ENCODE measurements around the gene FGGY.

Gene FGGY

GRCh38 chr1:59667020-59667419 lies 370.1 kb downstream of the FGGY start:
- no peak for DNase-seq

DNA sequence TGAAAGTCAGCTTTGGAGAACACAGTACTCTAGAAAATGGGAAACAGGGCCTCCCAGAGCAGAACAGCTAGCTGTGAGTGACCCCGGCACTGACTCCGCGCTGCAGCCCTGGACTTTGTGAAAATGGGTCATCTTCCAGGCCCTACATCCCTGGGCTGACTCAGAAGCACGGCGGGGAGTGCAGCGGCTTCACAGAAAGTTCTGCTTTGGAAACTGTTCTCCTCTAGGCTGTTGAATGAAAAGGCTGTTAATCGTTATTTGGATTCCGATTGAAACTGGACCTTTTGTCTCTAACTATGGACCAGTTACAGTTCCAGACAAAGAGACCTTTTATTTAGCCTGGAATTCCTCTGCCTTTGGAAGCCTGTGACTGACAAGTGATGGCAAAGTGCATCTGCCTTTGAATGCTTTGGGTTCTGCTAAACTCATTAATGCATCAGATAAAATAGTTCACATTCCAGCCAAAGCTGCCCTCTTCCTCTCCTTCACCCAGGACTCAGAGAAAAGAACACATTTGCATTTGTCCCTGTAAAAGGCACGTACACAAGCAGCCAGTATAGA lies 372.9 kb downstream of the FGGY start:
- DNase-seq: peak; percentile 75

DNA sequence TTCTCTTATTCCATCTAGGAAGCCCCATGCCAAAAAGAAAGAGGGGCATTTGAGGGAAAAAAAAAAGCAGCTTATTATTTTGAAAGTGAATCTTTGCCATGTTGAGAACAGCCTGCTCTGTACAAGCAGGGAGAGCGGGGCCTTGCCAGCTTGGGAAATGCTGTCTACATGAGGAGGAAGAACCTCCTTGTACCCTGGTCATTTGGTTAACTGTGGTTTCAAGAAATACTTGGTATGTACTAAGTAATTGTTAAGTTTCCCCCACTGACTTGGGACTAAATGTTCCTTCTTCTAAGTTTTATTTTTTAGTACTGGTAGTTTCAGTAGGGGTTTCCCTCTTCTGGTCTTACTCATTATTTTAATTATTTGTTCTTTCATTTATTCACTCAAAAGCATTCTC lies 373.8 kb downstream of the FGGY start:
- DNase-seq: no peak

- no peak for DNase-seq
Measured at GRCh38 chr1:59671066-59671952, 374.4 kb downstream of the FGGY start.

DNA sequence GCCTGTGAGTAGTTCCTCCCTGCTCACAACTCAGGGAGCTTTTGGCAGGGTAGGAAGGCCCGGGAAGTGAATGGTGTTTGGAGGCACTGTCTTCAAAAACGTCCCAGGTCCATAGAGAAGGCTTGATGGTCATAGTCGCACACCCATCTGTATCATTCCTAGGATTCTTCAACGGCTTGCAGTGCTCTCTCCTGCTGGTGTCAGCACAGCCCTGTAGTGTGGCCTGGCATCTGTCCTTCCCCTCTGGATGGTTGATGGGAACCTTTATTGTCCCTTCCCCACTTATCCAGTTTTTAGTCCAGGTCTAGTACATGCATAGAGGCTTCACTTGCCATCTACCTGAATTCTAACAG lies 375.0 kb downstream of the FGGY start:
- DNase-seq: no peak

GRCh38 chr1:59672851-59673572 lies 376.1 kb downstream of the FGGY start:
- DNase-seq: no peak

DNA sequence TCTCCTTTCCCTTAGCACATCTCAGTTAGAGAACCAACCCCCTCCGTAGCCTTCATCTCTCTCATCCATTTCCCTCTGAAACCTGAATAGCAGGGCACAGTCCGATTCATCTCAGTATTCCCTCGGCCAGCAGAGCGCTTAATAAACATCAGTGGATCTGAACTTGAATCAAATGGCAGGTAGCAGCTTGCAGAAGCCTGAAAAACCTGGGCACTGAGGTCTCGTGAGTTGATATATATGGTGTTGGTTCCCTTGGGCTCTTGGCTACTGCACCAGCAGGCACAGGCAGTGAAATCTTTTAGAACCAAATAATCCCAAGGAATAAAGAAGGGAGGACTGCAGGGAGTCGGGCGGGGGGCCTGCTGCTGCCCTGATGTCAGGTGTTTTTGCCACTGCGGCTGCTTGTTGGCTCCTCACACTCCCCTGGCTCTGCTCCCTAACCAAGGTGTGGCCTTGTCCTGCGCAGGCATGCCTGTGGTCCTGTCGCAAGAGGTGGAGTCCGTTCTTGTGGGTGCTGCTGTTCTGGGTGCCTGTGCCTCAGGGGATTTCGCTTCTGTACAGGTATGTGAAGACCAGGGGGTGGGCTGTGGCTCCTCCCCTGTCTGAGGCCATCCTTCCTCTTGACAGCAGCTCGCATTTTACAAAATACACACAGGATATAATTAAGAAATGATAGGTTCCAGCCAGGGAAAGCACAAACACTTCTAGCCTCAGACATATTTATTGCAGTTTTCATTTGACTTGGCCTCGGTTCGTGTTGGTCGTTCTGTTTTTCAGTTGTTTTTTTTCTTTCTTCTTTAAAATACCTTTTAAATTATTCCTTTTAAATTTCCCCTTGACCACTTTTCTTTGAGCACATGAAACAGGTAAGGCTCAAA lies 376.9 kb downstream of the FGGY start:
- DNase-seq: no peak

DNA sequence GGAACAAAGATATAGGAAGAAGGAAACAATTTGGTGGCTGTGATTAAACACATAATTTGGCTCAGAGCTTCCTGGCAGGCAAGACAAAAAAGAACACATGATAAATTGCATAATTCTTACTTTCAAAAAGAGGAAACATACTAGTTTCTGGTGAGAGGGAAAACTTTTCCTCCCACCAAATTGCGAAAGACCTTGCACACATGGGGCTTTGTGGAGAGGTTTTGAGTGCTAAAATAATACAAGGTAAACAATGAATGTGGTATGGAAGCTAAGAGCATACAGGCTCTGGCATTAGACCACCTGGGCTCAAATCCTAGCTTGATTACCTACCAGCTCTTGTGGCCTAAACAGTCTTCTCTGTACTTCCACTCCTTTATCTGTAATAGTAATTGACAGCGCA lies 377.7 kb downstream of the FGGY start:
- DNase-seq: peak; percentile 24

GRCh38 chr1:59675936-59676335 lies 379.0 kb downstream of the FGGY start:
- no peak for DNase-seq

DNA sequence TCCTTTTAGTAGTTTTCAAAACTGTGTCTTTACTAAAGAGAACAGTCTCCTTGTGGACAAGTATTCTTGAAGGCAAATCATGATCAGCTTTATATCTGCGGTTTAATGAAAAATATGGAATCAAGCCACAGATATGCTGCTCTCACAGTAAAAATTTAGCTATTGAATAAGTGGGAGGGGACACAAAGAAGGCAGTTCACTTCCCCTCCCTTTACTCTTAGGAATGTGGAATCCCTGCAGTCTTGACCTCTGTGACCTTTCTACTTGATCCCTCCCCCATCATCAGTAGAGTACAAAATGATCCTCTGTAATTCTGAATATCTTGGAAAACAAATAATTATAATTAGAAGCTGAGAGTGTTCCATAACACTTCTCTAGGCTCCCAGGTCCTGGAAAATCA lies 381.1 kb downstream of the FGGY start:
- no peak for DNase-seq

- no peak for DNase-seq
Measured at GRCh38 chr1:59678493-59679228, 381.8 kb downstream of the FGGY start.

GRCh38 chr1:59680044-59680443 lies 383.1 kb downstream of the FGGY start:
- no peak for DNase-seq

GRCh38 chr1:59682396-59683080 lies 385.6 kb downstream of the FGGY start:
- no peak for DNase-seq

DNA sequence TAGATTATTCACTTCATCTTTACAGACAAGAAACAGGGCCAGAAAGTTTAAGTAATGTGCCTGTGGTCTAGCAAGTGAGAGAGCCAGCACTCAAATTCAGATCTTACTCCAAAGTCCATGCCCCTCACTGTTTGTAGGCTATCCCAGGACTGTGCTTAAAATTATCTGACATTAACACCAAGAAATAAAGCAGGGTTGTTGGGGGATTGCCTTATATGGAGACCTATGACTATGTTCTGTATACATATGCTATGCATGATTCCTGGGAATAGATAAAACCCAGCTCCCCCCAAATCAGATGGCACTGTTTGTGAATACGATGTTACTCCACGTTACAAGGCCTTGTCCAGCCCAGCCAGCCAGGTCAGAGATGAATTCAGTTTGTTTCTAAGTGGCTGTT lies 386.3 kb downstream of the FGGY start:
- no peak for DNase-seq

GRCh38 chr1:59684698-59685097 lies 387.8 kb downstream of the FGGY start:
- DNase-seq: no peak

DNA sequence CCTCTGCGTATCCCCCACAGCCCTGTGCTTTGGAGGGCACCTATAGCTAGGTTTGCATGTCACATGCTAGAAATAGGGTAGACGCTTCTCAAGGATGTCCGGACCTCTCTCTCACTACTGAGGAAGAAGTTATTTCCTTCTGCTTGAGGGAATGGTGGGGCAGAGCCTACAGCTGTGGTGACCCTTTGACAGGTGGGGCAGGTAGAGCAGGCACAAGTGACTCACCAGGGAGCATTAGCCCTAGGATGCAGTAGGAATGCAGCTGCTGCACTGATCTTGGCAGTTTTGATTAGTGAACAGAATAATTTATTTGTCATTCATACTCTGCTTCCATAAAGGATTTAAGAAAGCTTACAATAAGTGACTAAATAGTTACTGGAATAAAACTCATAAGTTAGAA lies 388.2 kb downstream of the FGGY start:
- DNase-seq: no peak

GRCh38 chr1:59685666-59686065 lies 388.8 kb downstream of the FGGY start:
- DNase-seq: no peak

DNA sequence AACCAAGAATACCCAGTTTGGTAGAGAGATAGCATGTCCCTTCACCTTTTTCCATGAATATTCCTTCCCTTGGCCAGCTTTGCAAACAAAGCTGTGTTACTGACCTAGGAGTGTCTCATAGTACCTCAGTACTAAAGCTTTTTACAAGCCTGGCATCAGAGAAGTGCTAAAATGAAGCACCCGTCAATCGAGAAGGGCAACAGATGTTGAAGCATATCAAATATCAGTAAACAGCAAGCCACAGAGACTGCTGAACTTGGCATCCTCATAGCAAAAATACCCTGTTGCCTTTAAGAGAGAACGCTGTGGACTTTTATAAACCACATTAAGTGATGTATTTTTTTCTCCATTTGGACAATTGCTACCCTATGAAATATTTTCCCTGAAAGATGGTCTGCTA lies 389.3 kb downstream of the FGGY start:
- DNase-seq: no peak

GRCh38 chr1:59686574-59686973 lies 389.7 kb downstream of the FGGY start:
- no peak for DNase-seq

DNA sequence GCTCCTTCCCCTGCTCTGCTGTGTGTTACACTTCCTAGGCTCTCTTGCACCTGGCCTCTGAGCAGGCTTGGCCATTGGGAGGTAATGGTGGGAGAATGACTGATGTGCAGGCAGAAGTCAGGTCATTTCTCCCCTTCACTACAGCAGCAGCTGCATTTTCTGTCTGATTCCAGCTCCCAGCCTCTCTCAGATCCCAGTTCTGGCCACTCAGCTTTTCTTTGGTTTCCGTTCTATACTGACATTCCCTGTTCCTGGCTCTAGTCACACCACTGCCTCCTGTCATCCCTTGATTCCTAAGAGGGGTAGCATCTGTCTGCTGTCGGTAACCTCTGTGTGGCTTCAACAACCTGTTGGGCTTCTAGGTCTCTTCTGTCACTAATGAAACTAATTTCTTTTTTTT lies 390.2 kb downstream of the FGGY start:
- no peak for DNase-seq

DNA sequence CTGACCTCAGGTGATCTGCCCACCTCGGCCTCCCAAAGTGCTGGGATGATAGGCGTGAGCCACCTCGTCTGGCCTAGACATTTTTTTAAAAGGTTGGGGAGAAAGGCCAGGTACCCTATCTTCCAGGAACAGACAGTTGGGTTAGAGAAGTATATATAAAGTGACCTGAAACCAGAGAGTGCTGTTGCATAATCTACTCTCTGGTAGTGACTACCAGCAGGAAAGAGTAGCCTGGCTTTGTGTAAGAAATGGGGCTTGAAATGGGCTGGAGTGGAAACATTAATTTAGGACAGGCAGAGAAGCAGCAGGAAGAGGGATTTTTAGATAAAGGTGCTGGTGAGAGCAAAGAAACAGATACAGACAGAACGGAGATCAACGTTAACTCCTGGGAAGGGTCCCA lies 392.1 kb downstream of the FGGY start:
- no peak for DNase-seq

DNA sequence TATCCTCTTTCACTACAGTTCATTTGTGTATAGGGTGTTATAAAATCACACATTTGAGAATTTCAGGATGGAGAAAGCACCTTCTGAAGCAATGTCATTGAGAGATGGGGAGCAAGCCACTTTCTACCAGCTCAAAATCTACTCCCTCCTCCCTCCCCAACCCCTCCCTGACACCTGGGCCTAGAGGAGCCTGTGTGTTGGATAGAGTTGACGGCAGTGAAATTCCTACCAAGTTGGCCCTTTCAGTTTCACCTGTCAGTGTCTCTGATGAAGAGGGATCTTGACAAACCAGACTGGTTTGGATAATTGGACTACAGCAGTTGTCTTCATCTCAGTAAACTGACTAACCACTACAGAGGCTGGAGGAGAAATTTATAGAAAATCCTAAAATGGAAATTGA lies 392.8 kb downstream of the FGGY start:
- no peak for DNase-seq
